ENCODE results near the gene SEPTIN10. TPM values are rescaled to one million over a fixed set of nuclear protein-coding genes. Genes with fewer than 3 reads are reported as not detected.
"Not testable (repeated sequence)": the region's sequence is repeated elsewhere in the genome, so short reads cannot be mapped to it uniquely, and the experiment has no call there.

The SEPTIN10 gene
- total RNA-seq, 2 experiments from 2014 or later: 8.4 to 9.8 TPM

GRCh38 chr2:109645412-109646184 is 31.8 kb upstream of the SEPTIN10 start:
- ChIA-PET POLR2A (interaction anchor here (0.6 kb wide), 1 partner anchor 52 kb away, joined by 4 read pairs; no protein-coding TSS in a partner anchor), CTCF (no interaction called here)
- Mint-ChIP-seq H3K27ac (no peak overlapping the region), H3K36me3 (no peaks in the 10 kb centered on the region), H3K4me3 (no peak overlapping the region), H3K4me1 (ENCODE audit: low read depth) (no peaks in the 10 kb centered on the region), H3K9me3 (no peaks in the 10 kb centered on the region), H3K27me3 (peaks cover 10% of the 10 kb centered on the region)
- intact Hi-C loops (cut with micrococcal nuclease): no loop called here
- no peak for DNase-seq

GRCh38 chr2:109644571-109645275 is 31.0 kb upstream of the SEPTIN10 start:
- no peaks in the 10 kb centered on the region for H3K4me1 Mint-ChIP-seq (ENCODE audit: low read depth)
- no peaks in the 10 kb centered on the region for H3K36me3 Mint-ChIP-seq
- H3K4me3 Mint-ChIP-seq: no peak overlapping the region
- ChIA-PET CTCF (interaction anchor here (0.6 kb wide), 1 partner anchor 98 kb away, joined by 3 read pairs; no protein-coding TSS in a partner anchor), POLR2A (no interaction called here)
- intact Hi-C loops (cut with micrococcal nuclease): no loop called here
- H3K27me3 Mint-ChIP-seq: peaks cover 5% of the 10 kb centered on the region
- no peaks in the 10 kb centered on the region for H3K9me3 Mint-ChIP-seq
- no peak for DNase-seq
- no peak overlapping the region for H3K27ac Mint-ChIP-seq

- H3K4me3 Mint-ChIP-seq, CTCF ChIA-PET, H3K27me3 Mint-ChIP-seq, DNase-seq, H3K27ac Mint-ChIP-seq, POLR2A ChIA-PET, H3K9me3 Mint-ChIP-seq, H3K36me3 Mint-ChIP-seq: not testable (repeated sequence)
- peaks cover 16% of the 10 kb centered on the region for H3K4me1 Mint-ChIP-seq (ENCODE audit: low read depth)
- intact Hi-C loops (cut with micrococcal nuclease): loop anchor here (2.0 kb wide), 1 partner anchor 53 kb away; no protein-coding TSS in a partner anchor
Measured at GRCh38 chr2:109640000-109640399, 26.2 kb upstream of the SEPTIN10 start.

- intact Hi-C loops (cut with micrococcal nuclease): loop anchor here (2.0 kb wide), 1 partner anchor 54 kb away; no protein-coding TSS in a partner anchor
- POLR2A ChIA-PET: interaction anchor here (0.9 kb wide), 1 partner anchor 90 kb away, joined by 3 read pairs; no protein-coding TSS in a partner anchor
- no peak for DNase-seq
- H3K4me3 Mint-ChIP-seq: no peak overlapping the region
- CTCF ChIA-PET: no interaction called here
- no peaks in the 10 kb centered on the region for H3K27me3 Mint-ChIP-seq
- H3K36me3 Mint-ChIP-seq: no peaks in the 10 kb centered on the region
- H3K9me3 Mint-ChIP-seq: no peaks in the 10 kb centered on the region
- peaks cover 16% of the 10 kb centered on the region for H3K4me1 Mint-ChIP-seq (ENCODE audit: low read depth)
- H3K27ac Mint-ChIP-seq: no peak overlapping the region
Measured at GRCh38 chr2:109638795-109639194, 25.0 kb upstream of the SEPTIN10 start.

- CTCF ChIA-PET: no interaction called here
- POLR2A ChIA-PET: interaction anchor here (0.9 kb wide), 1 partner anchor 91 kb away, joined by 3 read pairs; no protein-coding TSS in a partner anchor
- Mint-ChIP-seq H3K36me3 (no peaks in the 10 kb centered on the region), H3K27me3 (no peaks in the 10 kb centered on the region), H3K27ac (peak overlapping the region; percentile 13), H3K4me3 (no peak overlapping the region), H3K9me3 (no peaks in the 10 kb centered on the region), H3K4me1 (ENCODE audit: low read depth) (peaks cover 20% of the 10 kb centered on the region)
- DNase-seq: no peak
- intact Hi-C loops (cut with micrococcal nuclease): loop anchor here (2.0 kb wide), 1 partner anchor 55 kb away; no protein-coding TSS in a partner anchor
Measured at GRCh38 chr2:109637749-109638570, 24.2 kb upstream of the SEPTIN10 start.

- no peak overlapping the region for H3K4me3 Mint-ChIP-seq
- no peak overlapping the region for H3K27ac Mint-ChIP-seq
- peaks cover 20% of the 10 kb centered on the region for H3K4me1 Mint-ChIP-seq (ENCODE audit: low read depth)
- no peaks in the 10 kb centered on the region for H3K9me3 Mint-ChIP-seq
- ChIA-PET CTCF (no interaction called here), POLR2A (no interaction called here)
- intact Hi-C loops (cut with micrococcal nuclease): no loop called here
- H3K36me3 Mint-ChIP-seq: no peaks in the 10 kb centered on the region
- H3K27me3 Mint-ChIP-seq: no peaks in the 10 kb centered on the region
- DNase-seq: no peak
Measured at GRCh38 chr2:109636317-109636716, 22.6 kb upstream of the SEPTIN10 start.

GRCh38 chr2:109635426-109636304 is 21.9 kb upstream of the SEPTIN10 start:
- Mint-ChIP-seq H3K4me3 (no peak overlapping the region), H3K27ac (no peak overlapping the region), H3K4me1 (ENCODE audit: low read depth) (peaks cover 20% of the 10 kb centered on the region), H3K27me3 (no peaks in the 10 kb centered on the region), H3K36me3 (no peaks in the 10 kb centered on the region), H3K9me3 (no peaks in the 10 kb centered on the region)
- POLR2A ChIA-PET: no interaction called here
- CTCF ChIA-PET: no interaction called here
- intact Hi-C loops (cut with micrococcal nuclease): no loop called here
- DNase-seq: no peak

GRCh38 chr2:109633284-109633961 is 19.7 kb upstream of the SEPTIN10 start:
- H3K27ac Mint-ChIP-seq: no peak overlapping the region
- no peaks in the 10 kb centered on the region for H3K27me3 Mint-ChIP-seq
- intact Hi-C loops (cut with micrococcal nuclease): no loop called here
- H3K4me3 Mint-ChIP-seq: no peak overlapping the region
- ChIA-PET POLR2A (no interaction called here), CTCF (no interaction called here)
- H3K9me3 Mint-ChIP-seq: no peaks in the 10 kb centered on the region
- no peaks in the 10 kb centered on the region for H3K36me3 Mint-ChIP-seq
- peaks cover 14% of the 10 kb centered on the region for H3K4me1 Mint-ChIP-seq (ENCODE audit: low read depth)
- DNase-seq: peak; percentile 11

- ChIA-PET CTCF (no interaction called here), POLR2A (no interaction called here)
- DNase-seq: no peak
- Mint-ChIP-seq H3K27ac (no peak overlapping the region), H3K9me3 (no peaks in the 10 kb centered on the region), H3K4me3 (no peak overlapping the region), H3K27me3 (no peaks in the 10 kb centered on the region), H3K4me1 (ENCODE audit: low read depth) (peaks cover 7% of the 10 kb centered on the region), H3K36me3 (no peaks in the 10 kb centered on the region)
- intact Hi-C loops (cut with micrococcal nuclease): no loop called here
Measured at GRCh38 chr2:109632158-109632789, 18.5 kb upstream of the SEPTIN10 start.

- intact Hi-C loops (cut with micrococcal nuclease): no loop called here
- ChIA-PET CTCF (no interaction called here), POLR2A (no interaction called here)
- no peaks in the 10 kb centered on the region for H3K9me3 Mint-ChIP-seq
- H3K4me1 Mint-ChIP-seq (ENCODE audit: low read depth): peaks cover 4% of the 10 kb centered on the region
- H3K4me3 Mint-ChIP-seq: no peak overlapping the region
- H3K27ac Mint-ChIP-seq: no peak overlapping the region
- DNase-seq: no peak
- H3K27me3 Mint-ChIP-seq: no peaks in the 10 kb centered on the region
- H3K36me3 Mint-ChIP-seq: no peaks in the 10 kb centered on the region
Measured at GRCh38 chr2:109631741-109632140, 18.0 kb upstream of the SEPTIN10 start.
